Measurements from ENCODE around the gene ACTN1.

DNA sequence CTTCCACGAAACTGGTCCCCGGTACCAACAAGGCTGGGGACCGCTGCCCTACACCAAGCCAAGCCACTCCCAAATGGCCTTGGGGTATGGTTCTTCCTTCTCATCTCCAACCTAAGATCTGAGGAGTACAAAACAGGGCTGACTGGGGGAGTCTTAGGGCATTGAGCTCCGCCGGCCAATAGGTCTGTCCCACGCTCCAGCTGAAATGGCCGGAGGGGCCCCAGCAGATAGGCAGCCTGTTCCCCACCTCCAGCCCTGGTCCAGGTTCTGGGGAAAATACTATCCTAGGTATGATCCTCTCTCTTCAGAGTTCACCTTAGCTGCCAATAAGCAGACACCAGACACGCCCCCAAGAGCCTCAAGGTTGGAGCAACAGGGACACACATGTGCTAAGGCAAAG, 90.2 kb downstream of the ACTN1 start:
- TF ChIP-seq, protein P1, sequence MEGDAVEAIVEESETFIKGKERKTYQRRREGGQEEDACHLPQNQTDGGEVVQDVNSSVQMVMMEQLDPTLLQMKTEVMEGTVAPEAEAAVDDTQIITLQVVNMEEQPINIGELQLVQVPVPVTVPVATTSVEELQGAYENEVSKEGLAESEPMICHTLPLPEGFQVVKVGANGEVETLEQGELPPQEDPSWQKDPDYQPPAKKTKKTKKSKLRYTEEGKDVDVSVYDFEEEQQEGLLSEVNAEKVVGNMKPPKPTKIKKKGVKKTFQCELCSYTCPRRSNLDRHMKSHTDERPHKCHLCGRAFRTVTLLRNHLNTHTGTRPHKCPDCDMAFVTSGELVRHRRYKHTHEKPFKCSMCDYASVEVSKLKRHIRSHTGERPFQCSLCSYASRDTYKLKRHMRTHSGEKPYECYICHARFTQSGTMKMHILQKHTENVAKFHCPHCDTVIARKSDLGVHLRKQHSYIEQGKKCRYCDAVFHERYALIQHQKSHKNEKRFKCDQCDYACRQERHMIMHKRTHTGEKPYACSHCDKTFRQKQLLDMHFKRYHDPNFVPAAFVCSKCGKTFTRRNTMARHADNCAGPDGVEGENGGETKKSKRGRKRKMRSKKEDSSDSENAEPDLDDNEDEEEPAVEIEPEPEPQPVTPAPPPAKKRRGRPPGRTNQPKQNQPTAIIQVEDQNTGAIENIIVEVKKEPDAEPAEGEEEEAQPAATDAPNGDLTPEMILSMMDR (IDR thresholded peaks at IDR 0.05): no peak
- no peak for TF ChIP-seq POLR2A (IDR thresholded peaks at IDR 0.05)

Measured in esophagus squamous epithelium (tissue), 4 donors.